Measurements from ENCODE around the gene TWIST2. TPM values are rescaled to one million over a fixed set of nuclear protein-coding genes. Genes with fewer than 3 reads are reported as not detected.

The TWIST2 gene
- polyA plus RNA-seq, 1 donor: 4.9 TPM

- H3K9me3 ChIP-seq (ENCODE audit: control insufficient read depth, low read depth, low read length): no peaks in the 10 kb centered on the region
- WGBS (ENCODE audit: insufficient coverage, low lambda C conversion rate): no CpG with 5 or more reads among the region's 4 CpGs
Measured at GRCh38 chr2:238879621-238880377, 31.9 kb downstream of the TWIST2 start.

GRCh38 chr2:238881353-238882081, 33.6 kb downstream of the TWIST2 start:
- no peaks in the 10 kb centered on the region for H3K36me3 ChIP-seq (ENCODE audit: control insufficient read depth, insufficient read depth, low read length)
- no peaks in the 10 kb centered on the region for H3K9me3 ChIP-seq (ENCODE audit: control insufficient read depth, low read depth, low read length)
- DNase-seq: no peak
- no peaks in the 10 kb centered on the region for H3K27me3 ChIP-seq (ENCODE audit: control insufficient read depth, insufficient read depth, low read length)
- H3K4me3 ChIP-seq (ENCODE audit: low read length): no peak overlapping the region
- no peak overlapping the region for H3K27ac ChIP-seq (ENCODE audit: low read length)
- no CpG with 5 or more reads among the region's 7 CpGs for WGBS (ENCODE audit: insufficient coverage, low lambda C conversion rate)
- no peaks in the 10 kb centered on the region for H3K4me1 ChIP-seq (ENCODE audit: control insufficient read depth, insufficient read depth, low read length)

More at GRCh38 chr2:238879621-238880377, 31.9 kb downstream of the TWIST2 start:
- Histone ChIP-seq H3K4me1 (ENCODE audit: control insufficient read depth, insufficient read depth, low read length) (no peaks in the 10 kb centered on the region), H3K4me3 (ENCODE audit: low read length) (no peak overlapping the region), H3K27ac (ENCODE audit: low read length) (no peak overlapping the region), H3K36me3 (ENCODE audit: control insufficient read depth, insufficient read depth, low read length) (no peaks in the 10 kb centered on the region), H3K27me3 (ENCODE audit: control insufficient read depth, insufficient read depth, low read length) (no peaks in the 10 kb centered on the region)
- DNase-seq: no peak

- no peak overlapping the region for H3K27ac ChIP-seq (ENCODE audit: low read length)
- no peaks in the 10 kb centered on the region for H3K4me1 ChIP-seq (ENCODE audit: control insufficient read depth, insufficient read depth, low read length)
- no peak overlapping the region for H3K4me3 ChIP-seq (ENCODE audit: low read length)
- H3K9me3 ChIP-seq (ENCODE audit: control insufficient read depth, low read depth, low read length): no peaks in the 10 kb centered on the region
- DNase-seq: no peak
- WGBS (ENCODE audit: insufficient coverage, low lambda C conversion rate): no CpG with 5 or more reads among the region's 6 CpGs
- no peaks in the 10 kb centered on the region for H3K27me3 ChIP-seq (ENCODE audit: control insufficient read depth, insufficient read depth, low read length)
- no peaks in the 10 kb centered on the region for H3K36me3 ChIP-seq (ENCODE audit: control insufficient read depth, insufficient read depth, low read length)
Measured at GRCh38 chr2:238882082-238882755, 34.3 kb downstream of the TWIST2 start.

GRCh38 chr2:238883421-238883901, 35.6 kb downstream of the TWIST2 start:
- H3K4me1 ChIP-seq (ENCODE audit: control insufficient read depth, insufficient read depth, low read length): no peaks in the 10 kb centered on the region
- H3K4me3 ChIP-seq (ENCODE audit: low read length): no peak overlapping the region
- H3K9me3 ChIP-seq (ENCODE audit: control insufficient read depth, low read depth, low read length): no peaks in the 10 kb centered on the region
- H3K27me3 ChIP-seq (ENCODE audit: control insufficient read depth, insufficient read depth, low read length): no peaks in the 10 kb centered on the region
- 31% methylated on average over 2 of the region's 9 CpGs for WGBS (ENCODE audit: insufficient coverage, low lambda C conversion rate)
- H3K27ac ChIP-seq (ENCODE audit: low read length): no peak overlapping the region
- H3K36me3 ChIP-seq (ENCODE audit: control insufficient read depth, insufficient read depth, low read length): no peaks in the 10 kb centered on the region
- DNase-seq: no peak

- Histone ChIP-seq H3K36me3 (ENCODE audit: control insufficient read depth, insufficient read depth, low read length) (no peaks in the 10 kb centered on the region), H3K9me3 (ENCODE audit: control insufficient read depth, low read depth, low read length) (no peaks in the 10 kb centered on the region), H3K27ac (ENCODE audit: low read length) (no peak overlapping the region), H3K4me3 (ENCODE audit: low read length) (no peak overlapping the region), H3K4me1 (ENCODE audit: control insufficient read depth, insufficient read depth, low read length) (no peaks in the 10 kb centered on the region), H3K27me3 (ENCODE audit: control insufficient read depth, insufficient read depth, low read length) (no peaks in the 10 kb centered on the region)
- DNase-seq: no peak
- WGBS (ENCODE audit: insufficient coverage, low lambda C conversion rate): no CpG with 5 or more reads among the region's 19 CpGs
Measured at GRCh38 chr2:238884122-238884811, 36.4 kb downstream of the TWIST2 start.

GRCh38 chr2:238884812-238885408, 37.0 kb downstream of the TWIST2 start:
- no peak overlapping the region for H3K4me3 ChIP-seq (ENCODE audit: low read length)
- no peak overlapping the region for H3K27ac ChIP-seq (ENCODE audit: low read length)
- no CpG with 5 or more reads among the region's 14 CpGs for WGBS (ENCODE audit: insufficient coverage, low lambda C conversion rate)
- H3K4me1 ChIP-seq (ENCODE audit: control insufficient read depth, insufficient read depth, low read length): no peaks in the 10 kb centered on the region
- no peaks in the 10 kb centered on the region for H3K36me3 ChIP-seq (ENCODE audit: control insufficient read depth, insufficient read depth, low read length)
- DNase-seq: no peak
- no peaks in the 10 kb centered on the region for H3K27me3 ChIP-seq (ENCODE audit: control insufficient read depth, insufficient read depth, low read length)
- no peaks in the 10 kb centered on the region for H3K9me3 ChIP-seq (ENCODE audit: control insufficient read depth, low read depth, low read length)

GRCh38 chr2:238886453-238887094, 38.7 kb downstream of the TWIST2 start:
- DNase-seq: no peak
- Histone ChIP-seq H3K4me1 (ENCODE audit: control insufficient read depth, insufficient read depth, low read length) (no peaks in the 10 kb centered on the region), H3K36me3 (ENCODE audit: control insufficient read depth, insufficient read depth, low read length) (no peaks in the 10 kb centered on the region), H3K4me3 (ENCODE audit: low read length) (no peak overlapping the region), H3K27ac (ENCODE audit: low read length) (no peak overlapping the region), H3K27me3 (ENCODE audit: control insufficient read depth, insufficient read depth, low read length) (no peaks in the 10 kb centered on the region), H3K9me3 (ENCODE audit: control insufficient read depth, low read depth, low read length) (no peaks in the 10 kb centered on the region)
- 88% methylated on average over 3 of the region's 13 CpGs for WGBS (ENCODE audit: insufficient coverage, low lambda C conversion rate)

GRCh38 chr2:238887616-238888015, 39.7 kb downstream of the TWIST2 start:
- no CpG with 5 or more reads among the region's 10 CpGs for WGBS (ENCODE audit: insufficient coverage, low lambda C conversion rate)
- no peaks in the 10 kb centered on the region for H3K9me3 ChIP-seq (ENCODE audit: control insufficient read depth, low read depth, low read length)
- no peak overlapping the region for H3K27ac ChIP-seq (ENCODE audit: low read length)
- no peak for DNase-seq
- no peaks in the 10 kb centered on the region for H3K4me1 ChIP-seq (ENCODE audit: control insufficient read depth, insufficient read depth, low read length)
- no peak overlapping the region for H3K4me3 ChIP-seq (ENCODE audit: low read length)
- H3K36me3 ChIP-seq (ENCODE audit: control insufficient read depth, insufficient read depth, low read length): no peaks in the 10 kb centered on the region
- no peaks in the 10 kb centered on the region for H3K27me3 ChIP-seq (ENCODE audit: control insufficient read depth, insufficient read depth, low read length)

GRCh38 chr2:238888781-238889180, 40.9 kb downstream of the TWIST2 start:
- no peaks in the 10 kb centered on the region for H3K36me3 ChIP-seq (ENCODE audit: control insufficient read depth, insufficient read depth, low read length)
- H3K9me3 ChIP-seq (ENCODE audit: control insufficient read depth, low read depth, low read length): no peaks in the 10 kb centered on the region
- no peaks in the 10 kb centered on the region for H3K27me3 ChIP-seq (ENCODE audit: control insufficient read depth, insufficient read depth, low read length)
- no peak for DNase-seq
- no peak overlapping the region for H3K4me3 ChIP-seq (ENCODE audit: low read length)
- no CpG with 5 or more reads among the region's 2 CpGs for WGBS (ENCODE audit: insufficient coverage, low lambda C conversion rate)
- no peaks in the 10 kb centered on the region for H3K4me1 ChIP-seq (ENCODE audit: control insufficient read depth, insufficient read depth, low read length)
- no peak overlapping the region for H3K27ac ChIP-seq (ENCODE audit: low read length)
